ENCODE results near the gene SV2B. TPM values are rescaled to one million over a fixed set of nuclear protein-coding genes. Genes with fewer than 3 reads are reported as not detected.

Gene SV2B
- total and polyA plus RNA-seq, 9 of the 15 experiments (the other 6 are each of a cell fraction or from before 2014, with no cell fraction given) = 0.01 to 0.25 (median 0.11) TPM

GRCh38 chr15:91268510-91268909, 168.5 kb downstream of the SV2B start (continued):
- TF ChIP-seq ZBTB11 (CRISPR knock-in tag; IDR thresholded peaks at IDR 0.05) = peak in 1 of 3 experiments; percentile 64; a peak in 1 of 6 replicates
- peak; percentile 76 to 96 (median 89) for TF ChIP-seq YY1 (IDR thresholded peaks at IDR 0.05; ENCODE audit: borderline replicate concordance in 1 of 3, control insufficient read depth in 1 of 3, extremely low read depth in 1 of 3, insufficient read depth in 3 of 3, insufficient read length in 1 of 3, insufficient replicate concordance in 2 of 3, low read depth in 1 of 3, low read length in 2 of 3)
- TF ChIP-seq EP300 (IDR thresholded peaks at IDR 0.05; ENCODE audit: low read length) = no peak
- no peak for TF ChIP-seq LEF1 (IDR thresholded peaks at IDR 0.05)
- no peak for TF ChIP-seq ZNF395 (CRISPR knock-in tag; IDR thresholded peaks at IDR 0.05)
- no peak for TF ChIP-seq HMBOX1 (IDR thresholded peaks at IDR 0.05)
- 0 out of 2 replicates have a peak, but pooled peaks have one; percentile 27 for TF ChIP-seq HCFC1 (IDR thresholded peaks at IDR 0.05; ENCODE audit: low read depth, low read length)
- no peak for TF ChIP-seq TFE3 (CRISPR knock-in tag; IDR thresholded peaks at IDR 0.05)
- no peak for TF ChIP-seq MXI1 (IDR thresholded peaks at IDR 0.05; ENCODE audit: low read depth, low read length)
- TF ChIP-seq ARID3A (IDR thresholded peaks at IDR 0.05; ENCODE audit: borderline replicate concordance, low read depth, low read length) = no peak
- TF ChIP-seq ILF3 (IDR thresholded peaks at IDR 0.05; ENCODE audit: borderline replicate concordance) = no peak
- no peak for TF ChIP-seq BHLHE40 (IDR thresholded peaks at IDR 0.05; ENCODE audit: low read length)
- peak; percentile 84 for TF ChIP-seq PKNOX1 (IDR thresholded peaks at IDR 0.05)
- TF ChIP-seq NR3C1 (CRISPR knock-in tag; IDR thresholded peaks at IDR 0.05) = no peak
- no peak for TF ChIP-seq MITF (IDR thresholded peaks at IDR 0.05)

All from K562 (cell line).